GM21526 (cell line): ENCODE measurements around the gene JAGN1.
"Not testable (repeated sequence)": the region's sequence is repeated elsewhere in the genome, so short reads cannot be mapped to it uniquely, and the experiment has no call there.

Experiments
- ATAC-seq: cut with Tn5 transposase; IDR thresholded peaks from one replicate; pipeline ENCODE4 v1.9.1; 2021; ENCODE audit warnings: moderate library complexity; ENCODE audit not compliant: unreplicated experiment, low FRiP score

The JAGN1 gene

GRCh38 chr3:9896755-9897407 is 6.5 kb downstream of the JAGN1 start:
- not testable (repeated sequence) for ATAC-seq

DNA sequence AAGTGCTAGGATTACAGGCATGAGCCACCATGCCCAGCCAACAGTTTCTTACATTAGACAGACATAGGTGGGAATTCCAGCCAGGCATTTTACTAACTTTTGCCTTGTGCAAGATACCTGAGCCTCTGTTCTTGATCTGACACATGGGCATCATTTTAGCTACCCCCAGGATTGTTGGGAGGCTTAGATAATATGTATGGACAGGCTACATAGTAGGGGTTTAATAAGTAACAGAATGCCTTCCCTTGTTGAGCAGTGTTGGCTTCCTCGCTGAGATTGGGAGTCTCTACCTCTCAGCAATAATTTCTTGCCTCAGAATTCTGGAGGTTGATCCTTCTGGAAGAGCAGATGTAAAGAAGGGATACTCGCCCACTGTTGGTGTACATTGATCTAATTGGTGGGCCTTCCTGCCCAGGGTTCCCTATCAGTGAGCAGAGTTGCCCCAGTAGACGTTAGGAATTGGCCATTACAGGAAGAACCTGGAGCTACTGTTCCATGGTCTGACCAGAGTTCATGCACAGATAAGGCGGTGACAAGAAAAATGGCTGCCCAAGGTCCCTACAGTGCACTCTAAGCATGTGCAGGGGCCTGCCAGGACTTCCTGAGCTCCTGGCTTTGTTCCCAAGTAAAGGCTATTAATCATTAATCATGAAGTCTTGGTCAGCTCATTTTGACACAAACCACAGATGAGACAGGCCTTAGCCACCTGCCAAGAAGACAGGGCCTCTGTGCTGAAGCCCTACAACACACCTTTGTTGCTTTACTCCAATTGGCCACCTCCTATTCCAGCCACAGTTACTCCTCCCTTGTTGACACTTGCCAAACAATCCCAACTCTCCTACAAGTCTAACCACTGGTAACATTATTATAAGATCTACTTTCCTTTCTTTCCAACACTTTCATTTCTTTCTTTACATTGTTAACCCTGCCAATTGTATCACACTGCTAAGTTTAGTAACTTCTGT is 7.3 kb downstream of the JAGN1 start:
- no peak for ATAC-seq

GRCh38 chr3:9898467-9899241 is 8.2 kb downstream of the JAGN1 start:
- no peak for ATAC-seq

DNA sequence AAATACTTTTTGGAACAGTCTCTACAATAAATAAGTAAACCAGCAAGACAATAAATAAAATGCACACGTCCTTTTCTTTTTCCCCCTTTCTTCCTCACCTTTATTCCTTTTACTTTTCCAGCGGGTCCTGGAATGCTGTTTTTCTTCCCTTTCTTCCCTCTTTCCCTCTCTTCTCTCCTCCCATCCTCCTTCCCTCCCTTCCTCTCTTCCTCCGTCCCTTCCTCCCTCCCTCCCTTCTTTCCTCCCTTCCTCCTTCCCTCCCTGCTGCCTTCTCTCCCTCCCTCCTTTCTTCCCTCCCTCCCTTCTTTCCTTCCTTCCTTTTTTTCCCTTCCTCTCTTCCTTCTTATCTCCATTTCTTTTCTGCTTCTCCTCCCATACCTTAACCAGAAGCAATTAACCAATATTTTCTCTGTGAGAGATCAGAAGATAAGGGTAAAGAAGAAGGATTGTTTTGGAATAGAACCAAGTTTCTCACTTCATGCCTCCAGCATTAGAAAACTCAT is 8.9 kb downstream of the JAGN1 start:
- ATAC-seq, result no peak

- not testable (repeated sequence) for ATAC-seq
Observed at GRCh38 chr3:9900965-9901415, 10.6 kb downstream of the JAGN1 start.

GRCh38 chr3:9901967-9902366 is 11.6 kb downstream of the JAGN1 start:
- no peak for ATAC-seq

GRCh38 chr3:9902372-9903237 is 12.2 kb downstream of the JAGN1 start, which contains the start of gene IL17RE:
IL17RE (plus strand) TSS chr3:9902848; CDS start chr3:9902933, 85 bp downstream.
- no peak for ATAC-seq

- ATAC-seq, result no peak
Observed at GRCh38 chr3:9903238-9903624, 12.8 kb downstream of the JAGN1 start.

GRCh38 chr3:9903904-9904303 is 13.5 kb downstream of the JAGN1 start:
- no peak for ATAC-seq

- ATAC-seq, result no peak
Observed at GRCh38 chr3:9906480-9906879, 16.1 kb downstream of the JAGN1 start.

- ATAC-seq, result no peak
Observed at GRCh38 chr3:9908286-9908685, 17.9 kb downstream of the JAGN1 start.

DNA sequence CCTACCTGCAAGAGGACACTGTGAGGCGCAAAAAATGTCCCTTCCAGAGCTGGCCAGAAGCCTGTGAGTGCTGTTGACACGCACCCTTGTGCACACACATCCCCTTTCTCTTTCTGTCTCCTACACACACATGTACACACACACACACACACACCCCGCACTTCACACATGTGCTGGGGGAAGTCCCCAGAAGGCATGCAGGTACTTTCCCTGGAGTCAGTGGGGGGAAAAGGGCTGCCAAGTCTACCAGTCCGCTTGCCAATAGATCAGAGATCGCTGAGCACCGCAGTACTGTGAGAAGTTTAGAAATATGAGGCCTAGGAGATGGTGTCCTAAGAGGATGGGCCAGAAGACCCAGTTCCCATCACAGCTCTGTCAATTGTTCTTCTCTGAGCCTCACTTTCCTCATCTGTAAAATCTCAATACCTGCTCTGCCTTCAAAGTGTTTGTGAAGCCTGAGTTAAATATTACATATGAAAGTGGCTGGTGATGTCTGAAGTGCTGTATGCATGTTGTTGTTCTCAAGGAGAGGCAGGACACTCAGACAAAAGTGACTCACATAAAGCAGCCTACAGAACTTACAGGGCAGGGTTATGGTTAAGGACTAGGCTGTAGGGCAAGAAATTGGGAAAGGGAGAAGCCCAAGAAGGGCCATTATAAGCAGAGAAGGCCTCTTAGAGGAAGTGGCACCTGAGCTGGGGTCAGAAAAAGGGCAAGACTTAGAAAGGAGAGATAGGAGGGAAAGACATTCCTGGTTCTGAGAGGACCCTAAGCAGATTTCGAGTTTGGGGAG is 19.0 kb downstream of the JAGN1 start:
- ATAC-seq, result no peak

- no peak for ATAC-seq
Observed at GRCh38 chr3:9911863-9912262, 21.5 kb downstream of the JAGN1 start.

- ATAC-seq, result no peak
Observed at GRCh38 chr3:9912294-9912935, 22.0 kb downstream of the JAGN1 start.

- no peak for ATAC-seq
Observed at GRCh38 chr3:9913601-9914000, 23.2 kb downstream of the JAGN1 start.

GRCh38 chr3:9914011-9914410 is 23.6 kb downstream of the JAGN1 start:
- no peak for ATAC-seq

GRCh38 chr3:9914559-9915253 is 24.3 kb downstream of the JAGN1 start:
- ATAC-seq, result no peak
